GM19193 (cell line): ENCODE data around the gene KRT77.

ENCODE experiments used
- POLR2A ChIP-seq: IDR thresholded peaks from 4 replicates; pipeline ENCODE4 v1.6.1; 2011; ENCODE audit not compliant: insufficient read depth, insufficient read length; ENCODE audit errors: extremely low read depth

KRT77 gene

GRCh38 chr12:52643233-52644077 lies 59.9 kb downstream of the KRT77 start:
- TF ChIP-seq POLR2A, result no peak

- no peak for TF ChIP-seq POLR2A
Measured at GRCh38 chr12:52641468-52641867, 61.9 kb downstream of the KRT77 start.
